GM18858 (cell line): ENCODE data around the gene NES.

Experiments used
- ATAC-seq: cut with Tn5 transposase; IDR thresholded peaks from one replicate; pipeline ENCODE4 v1.9.1; 2021; ENCODE audit not compliant: unreplicated experiment

Gene NES, protein sequence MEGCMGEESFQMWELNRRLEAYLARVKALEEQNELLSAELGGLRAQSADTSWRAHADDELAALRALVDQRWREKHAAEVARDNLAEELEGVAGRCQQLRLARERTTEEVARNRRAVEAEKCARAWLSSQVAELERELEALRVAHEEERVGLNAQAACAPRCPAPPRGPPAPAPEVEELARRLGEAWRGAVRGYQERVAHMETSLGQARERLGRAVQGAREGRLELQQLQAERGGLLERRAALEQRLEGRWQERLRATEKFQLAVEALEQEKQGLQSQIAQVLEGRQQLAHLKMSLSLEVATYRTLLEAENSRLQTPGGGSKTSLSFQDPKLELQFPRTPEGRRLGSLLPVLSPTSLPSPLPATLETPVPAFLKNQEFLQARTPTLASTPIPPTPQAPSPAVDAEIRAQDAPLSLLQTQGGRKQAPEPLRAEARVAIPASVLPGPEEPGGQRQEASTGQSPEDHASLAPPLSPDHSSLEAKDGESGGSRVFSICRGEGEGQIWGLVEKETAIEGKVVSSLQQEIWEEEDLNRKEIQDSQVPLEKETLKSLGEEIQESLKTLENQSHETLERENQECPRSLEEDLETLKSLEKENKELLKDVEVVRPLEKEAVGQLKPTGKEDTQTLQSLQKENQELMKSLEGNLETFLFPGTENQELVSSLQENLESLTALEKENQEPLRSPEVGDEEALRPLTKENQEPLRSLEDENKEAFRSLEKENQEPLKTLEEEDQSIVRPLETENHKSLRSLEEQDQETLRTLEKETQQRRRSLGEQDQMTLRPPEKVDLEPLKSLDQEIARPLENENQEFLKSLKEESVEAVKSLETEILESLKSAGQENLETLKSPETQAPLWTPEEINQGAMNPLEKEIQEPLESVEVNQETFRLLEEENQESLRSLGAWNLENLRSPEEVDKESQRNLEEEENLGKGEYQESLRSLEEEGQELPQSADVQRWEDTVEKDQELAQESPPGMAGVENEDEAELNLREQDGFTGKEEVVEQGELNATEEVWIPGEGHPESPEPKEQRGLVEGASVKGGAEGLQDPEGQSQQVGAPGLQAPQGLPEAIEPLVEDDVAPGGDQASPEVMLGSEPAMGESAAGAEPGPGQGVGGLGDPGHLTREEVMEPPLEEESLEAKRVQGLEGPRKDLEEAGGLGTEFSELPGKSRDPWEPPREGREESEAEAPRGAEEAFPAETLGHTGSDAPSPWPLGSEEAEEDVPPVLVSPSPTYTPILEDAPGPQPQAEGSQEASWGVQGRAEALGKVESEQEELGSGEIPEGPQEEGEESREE (N-terminal part only)

DNA sequence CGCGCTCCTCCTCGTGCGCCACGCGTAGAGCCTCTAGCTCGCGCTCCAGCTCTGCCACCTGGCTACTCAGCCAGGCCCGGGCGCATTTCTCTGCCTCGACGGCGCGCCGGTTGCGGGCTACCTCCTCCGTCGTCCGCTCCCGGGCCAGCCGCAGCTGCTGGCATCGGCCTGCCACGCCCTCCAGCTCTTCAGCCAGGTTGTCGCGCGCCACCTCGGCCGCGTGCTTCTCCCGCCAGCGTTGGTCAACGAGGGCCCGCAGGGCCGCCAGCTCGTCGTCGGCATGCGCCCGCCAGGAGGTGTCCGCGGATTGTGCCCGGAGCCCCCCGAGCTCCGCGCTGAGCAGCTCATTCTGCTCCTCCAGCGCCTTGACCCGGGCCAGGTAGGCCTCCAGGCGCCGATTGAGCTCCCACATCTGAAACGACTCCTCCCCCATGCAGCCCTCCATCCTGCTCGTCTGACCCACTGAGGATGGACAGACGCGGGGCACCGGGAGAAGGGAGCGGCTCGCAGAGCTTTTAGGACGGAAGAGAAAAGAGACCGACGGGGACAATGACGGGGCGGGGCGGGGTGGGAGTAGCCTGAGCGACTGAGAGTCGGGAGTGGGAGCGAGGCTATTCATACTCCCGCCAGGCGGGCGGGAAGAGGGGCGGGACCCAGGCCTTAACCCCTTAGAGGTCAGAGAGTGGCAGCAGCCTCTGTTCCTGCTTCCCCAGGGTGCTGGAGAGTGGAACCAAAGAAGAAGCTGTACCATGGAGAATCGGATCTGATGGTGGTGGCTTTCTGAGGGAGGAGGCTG lies at the start of gene NES:
Gene NES, minus strand, starts transcription at position 588 of the 796 bp plus-strand sequence. Its CDS starts 143 bp downstream, at position 445.
- ATAC-seq: no peak

DNA sequence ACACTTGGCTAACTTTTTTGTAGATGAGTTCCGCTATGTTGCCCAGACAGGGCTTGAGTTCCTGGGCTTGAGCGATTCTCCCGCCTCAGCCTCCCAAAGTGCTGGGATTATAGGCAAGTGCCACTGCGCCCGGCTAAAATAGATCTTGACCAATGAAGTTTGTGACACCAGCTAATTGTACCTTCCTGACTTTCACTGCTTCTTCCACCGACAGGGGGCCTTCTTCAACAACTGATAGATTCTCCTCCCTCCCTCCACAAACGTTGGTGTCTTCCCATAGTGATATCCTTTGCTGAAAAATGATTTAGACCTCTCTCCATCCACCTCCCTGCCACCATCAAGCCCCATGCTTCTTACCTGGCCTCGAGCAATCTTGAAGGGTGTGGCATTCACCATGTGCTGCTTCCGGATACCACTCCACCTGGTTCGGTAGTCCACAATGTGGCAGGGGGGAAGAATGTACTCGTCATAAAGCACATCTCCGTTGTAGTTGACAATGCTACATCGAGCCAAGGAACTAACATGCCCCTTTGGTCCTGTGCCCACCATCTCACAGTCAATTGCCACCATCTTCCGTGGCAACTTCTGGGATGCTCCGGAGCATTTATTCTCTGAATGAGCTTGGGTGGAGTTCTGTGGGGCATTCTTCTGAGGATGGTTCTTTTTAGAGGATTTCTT lies 49.5 kb upstream of the NES start:
- no peak for ATAC-seq

DNA sequence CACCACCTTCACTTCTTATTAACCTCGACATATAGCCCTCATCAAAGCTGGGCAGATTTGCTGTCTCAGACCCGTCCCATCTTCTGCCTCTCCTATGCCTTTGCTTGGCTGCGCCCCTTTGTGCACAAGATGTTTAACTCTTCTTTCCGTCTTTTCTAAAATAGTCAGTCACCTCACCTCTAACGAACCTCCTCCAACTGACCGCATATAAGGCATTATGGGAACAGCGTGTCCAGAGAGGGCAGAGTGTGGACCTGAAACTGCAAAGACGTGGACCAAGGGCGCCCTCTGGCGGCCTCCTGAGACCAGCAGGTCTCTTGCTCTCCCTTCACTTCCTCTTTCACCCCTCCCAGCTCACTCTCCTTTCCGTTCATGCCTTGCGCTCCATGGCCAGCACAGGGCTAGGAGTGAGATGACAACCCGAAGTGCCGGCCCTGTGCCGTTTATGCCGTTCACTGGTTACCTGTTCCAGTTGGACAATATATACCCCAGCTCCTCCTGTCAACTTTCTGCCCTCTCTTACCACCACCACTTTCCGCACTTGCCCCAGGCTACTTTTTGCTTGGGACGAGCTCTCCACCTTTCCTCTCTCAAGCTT lies 48.6 kb upstream of the NES start:
- ATAC-seq: no peak

DNA sequence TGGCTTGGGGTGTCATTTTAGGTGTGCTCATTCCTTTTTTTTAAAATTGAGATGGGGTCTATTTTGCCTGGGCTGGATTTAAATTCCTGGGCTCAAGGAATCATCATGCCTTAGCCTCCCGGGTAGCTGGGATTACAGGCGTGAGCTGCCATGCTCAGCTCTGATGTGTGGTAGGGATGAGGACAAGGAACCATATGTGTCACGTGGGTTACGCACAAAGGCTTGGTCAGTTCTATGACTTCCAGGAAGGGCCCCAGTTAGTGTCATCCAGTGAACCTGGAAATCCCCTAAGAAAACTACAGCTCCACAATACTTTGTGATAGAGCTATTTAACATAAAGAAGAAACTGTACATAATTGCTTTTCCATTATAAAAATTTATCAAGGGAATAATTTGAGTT lies 44.3 kb upstream of the NES start:
- no peak for ATAC-seq

DNA sequence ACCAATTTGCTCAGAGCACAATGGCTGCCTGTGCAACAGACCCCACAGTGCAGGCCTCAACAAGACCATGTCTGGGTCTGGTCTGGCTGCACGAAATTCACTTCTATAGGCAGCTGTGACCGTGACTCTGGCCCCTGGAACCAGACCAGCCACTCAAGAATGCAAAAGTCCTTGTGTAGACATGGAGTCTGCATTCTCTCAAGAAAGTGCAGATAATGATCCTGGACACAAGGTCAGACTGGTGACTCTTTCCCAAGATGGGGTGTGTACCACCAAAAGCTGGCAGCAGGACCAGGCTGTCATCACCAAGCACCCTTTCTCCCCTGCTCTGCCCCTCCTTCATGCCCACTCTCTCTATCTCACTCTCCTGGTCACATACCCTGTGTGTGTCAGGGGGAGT lies 43.9 kb upstream of the NES start:
- no peak for ATAC-seq

DNA sequence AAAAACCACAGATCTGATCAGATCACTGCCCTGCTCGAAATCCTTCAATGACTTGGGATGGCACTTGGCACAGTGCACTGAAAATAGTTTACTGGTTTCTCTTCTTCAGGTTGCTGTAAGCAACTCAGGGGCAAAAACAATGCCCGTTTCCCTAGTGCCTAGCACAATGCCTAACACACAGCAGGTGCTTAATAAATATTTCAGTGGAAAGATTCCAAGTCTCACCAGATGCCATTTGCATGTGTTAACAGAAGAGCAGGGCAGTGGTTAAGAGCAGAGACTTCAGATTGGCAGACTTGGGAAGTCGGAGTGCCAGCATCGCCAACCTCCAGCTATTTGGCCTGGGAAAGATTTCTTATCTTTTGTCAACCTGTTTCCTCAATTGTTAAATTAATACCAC lies 40.1 kb upstream of the NES start:
- no peak for ATAC-seq

DNA sequence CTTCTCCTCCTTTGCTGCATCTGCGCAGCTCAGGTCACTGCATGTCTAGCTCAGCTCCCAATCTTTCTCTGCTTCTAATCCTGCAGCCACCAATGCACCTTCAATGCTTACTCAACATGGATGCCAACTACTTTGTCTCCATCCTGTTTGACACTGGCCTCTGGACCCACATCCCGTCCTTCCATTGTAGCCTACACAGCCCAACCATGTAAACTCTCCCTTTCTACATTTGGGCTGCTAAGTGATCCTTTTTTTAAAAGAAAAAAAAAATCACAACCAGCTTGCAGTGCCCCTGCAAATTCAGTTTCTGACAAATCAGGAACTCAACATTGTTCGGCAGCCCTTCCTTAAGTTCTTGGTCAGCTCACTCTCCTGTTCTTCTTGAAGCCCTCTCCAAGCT lies 37.6 kb upstream of the NES start:
- no peak for ATAC-seq

DNA sequence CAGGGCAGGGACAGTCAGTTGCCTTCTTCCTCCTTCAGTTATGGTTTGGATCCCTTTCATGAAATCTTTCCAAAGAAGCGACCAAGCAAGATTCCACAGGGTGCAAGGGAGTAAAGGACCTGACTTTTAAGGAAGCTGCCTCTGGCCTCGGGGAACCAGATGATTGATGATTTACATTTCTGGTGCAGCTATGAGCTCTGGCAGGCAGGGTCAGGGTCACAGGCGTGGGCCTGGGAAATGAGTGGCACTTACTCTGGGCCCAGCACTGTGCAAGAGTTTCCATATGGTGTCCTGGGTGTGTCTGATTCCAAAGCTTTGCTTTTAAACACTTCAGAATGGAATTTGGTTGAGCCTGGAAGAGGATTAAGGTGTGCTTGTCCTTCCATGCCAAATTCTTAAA lies 35.4 kb upstream of the NES start:
- ATAC-seq: no peak

DNA sequence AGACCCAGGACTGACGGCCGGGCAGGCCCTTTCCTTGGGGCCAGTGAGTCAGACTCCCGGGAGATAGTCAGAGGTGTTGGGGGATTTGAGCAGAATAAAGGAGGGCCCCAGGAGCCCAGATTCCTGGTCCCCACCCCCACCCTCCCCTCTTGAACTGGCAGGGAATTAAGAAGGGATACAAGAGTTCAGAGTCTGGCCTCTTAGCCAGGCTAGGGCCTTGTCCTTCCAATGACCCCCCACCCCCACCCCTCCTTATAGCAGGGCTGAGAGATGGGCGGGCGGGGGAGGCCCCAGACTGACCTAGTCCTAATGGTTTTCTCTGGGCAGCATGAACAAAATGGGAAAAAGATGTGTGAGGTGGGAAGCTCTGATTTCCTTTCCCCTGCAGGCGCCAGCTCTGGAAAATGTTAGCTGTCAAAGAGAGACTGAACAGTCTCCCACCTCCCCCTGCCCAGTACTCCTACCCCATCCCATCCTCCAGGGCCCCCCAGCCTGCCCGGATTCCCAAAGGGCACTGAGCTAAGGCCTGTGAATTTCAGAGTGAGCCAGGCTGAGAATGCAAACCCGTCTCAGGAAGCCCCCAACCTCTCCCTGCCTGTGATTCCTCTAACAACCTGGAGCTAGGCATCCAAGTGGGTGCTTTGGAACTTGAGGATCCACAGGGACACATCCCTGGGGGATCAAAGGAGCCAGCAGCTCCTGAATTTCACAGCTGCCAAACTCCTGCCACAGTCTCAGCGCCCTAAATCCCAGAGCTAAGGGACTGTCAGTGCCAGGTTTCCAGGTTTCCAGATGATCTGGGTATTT lies 34.0 kb upstream of the NES start:
- no peak for ATAC-seq

DNA sequence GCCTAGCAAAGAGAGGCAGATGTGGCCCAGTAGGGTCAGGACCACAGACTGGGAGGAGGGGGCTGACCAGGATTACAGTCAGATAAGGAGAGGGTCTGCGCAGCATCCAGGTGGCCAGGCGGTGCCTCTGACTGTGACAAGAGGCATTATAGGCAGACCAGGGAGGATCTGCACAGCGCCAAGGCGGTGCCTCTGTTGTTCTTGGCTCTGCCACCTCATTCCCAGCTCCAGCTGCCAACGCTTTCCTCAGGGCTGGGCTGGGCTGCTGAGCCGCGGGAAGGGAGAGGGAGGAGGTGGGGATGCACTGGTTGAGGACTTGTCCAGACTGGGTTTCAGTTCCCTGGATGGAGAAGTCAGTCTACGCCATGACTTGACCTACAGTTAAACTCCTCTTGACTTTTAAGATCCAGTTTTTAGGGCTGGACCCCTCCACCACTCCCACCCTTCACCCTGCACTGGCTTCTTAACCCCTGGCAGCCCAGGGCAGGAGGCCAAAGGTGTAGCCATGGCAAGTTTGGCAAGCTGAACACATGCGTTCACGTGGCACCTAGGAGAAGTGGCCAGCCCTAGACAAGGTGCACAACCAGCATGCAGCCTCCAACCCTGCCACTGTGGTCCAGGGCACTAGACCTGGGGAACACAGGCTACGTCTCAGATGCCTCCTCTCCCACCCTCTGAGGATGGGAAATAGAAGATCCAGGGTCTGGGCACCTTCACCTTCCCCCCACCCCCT lies 32.7 kb upstream of the NES start:
- ATAC-seq: no peak

DNA sequence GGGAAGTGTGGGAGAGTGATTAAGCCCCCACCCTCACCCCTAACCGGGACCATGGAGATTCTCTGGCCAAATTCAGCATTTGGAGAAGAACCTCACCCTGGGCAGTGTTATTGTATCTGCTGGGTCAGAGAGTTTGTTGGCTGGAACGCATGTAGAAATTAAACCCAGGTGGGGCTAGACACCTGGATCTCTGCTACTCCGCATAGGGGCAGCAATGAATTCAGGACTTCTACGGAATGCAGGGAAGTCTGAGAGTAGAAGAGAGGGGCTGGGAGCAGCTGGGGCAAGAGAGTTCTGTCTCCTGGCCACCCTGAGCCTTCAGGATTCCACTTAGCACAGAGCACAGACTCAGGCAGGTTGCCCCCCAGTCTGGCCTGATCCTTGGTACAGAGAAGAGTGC lies 31.8 kb upstream of the NES start:
- no peak for ATAC-seq

DNA sequence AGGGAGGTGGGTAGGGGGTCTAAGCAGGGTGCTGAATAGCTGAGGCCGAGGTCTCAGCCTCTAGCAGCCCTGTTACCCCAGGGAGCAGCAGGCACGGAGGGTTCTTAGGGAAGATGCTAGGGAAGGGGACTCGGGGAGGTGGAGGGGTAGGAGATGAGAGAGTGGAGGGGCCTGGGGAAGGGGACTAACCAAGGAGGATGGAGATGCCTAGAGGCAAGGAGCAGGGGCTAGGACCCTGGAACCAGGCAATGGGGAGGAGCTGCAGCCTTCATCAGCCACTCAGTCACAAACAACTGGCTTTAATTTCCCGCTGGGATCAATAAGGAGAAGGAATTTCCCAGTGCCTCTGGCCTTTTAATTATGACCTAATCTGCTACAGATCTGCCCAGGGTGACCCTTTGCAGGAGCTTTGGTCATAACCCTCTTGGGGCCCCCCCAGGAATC lies 31.0 kb upstream of the NES start:
- no peak for ATAC-seq

DNA sequence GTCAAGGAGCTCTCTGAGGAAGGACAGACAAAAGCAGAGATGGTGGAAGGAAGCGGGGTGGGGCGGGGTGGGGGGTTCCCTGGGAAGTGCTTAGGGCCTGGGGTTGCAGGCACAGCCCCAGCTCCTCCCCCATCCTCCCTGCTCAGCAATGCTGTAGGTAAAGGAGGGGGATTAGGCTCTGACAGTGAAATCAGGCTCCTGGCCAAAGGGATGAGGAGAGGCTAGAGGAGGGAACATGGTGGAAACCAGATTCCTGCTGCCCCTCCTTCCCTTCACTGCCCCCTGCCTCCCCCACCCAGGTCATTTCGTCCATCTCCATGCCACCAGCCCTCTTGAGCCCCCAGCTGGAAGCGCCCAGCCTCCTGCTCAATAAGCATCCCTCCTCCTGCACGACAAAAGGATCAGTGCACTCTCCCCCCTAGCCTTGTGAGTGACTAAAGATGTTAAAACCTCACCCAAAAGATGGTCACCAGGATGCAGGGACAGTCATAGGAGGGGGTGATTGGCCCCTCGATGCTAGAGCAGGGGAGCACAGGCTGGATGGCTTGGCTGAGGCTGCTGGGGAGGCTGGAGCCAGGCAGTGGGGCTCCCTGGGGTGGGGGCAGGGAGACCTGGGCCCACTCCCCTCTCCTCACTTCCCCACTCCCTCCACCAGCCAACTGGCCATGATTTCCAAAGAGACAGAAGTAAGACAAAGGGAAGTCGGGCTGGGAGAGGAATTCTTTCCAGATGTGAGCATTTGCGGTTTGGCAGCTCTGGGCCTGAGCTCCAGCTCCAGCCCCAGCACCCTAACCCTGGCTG lies 30.4 kb upstream of the NES start:
- no peak for ATAC-seq

DNA sequence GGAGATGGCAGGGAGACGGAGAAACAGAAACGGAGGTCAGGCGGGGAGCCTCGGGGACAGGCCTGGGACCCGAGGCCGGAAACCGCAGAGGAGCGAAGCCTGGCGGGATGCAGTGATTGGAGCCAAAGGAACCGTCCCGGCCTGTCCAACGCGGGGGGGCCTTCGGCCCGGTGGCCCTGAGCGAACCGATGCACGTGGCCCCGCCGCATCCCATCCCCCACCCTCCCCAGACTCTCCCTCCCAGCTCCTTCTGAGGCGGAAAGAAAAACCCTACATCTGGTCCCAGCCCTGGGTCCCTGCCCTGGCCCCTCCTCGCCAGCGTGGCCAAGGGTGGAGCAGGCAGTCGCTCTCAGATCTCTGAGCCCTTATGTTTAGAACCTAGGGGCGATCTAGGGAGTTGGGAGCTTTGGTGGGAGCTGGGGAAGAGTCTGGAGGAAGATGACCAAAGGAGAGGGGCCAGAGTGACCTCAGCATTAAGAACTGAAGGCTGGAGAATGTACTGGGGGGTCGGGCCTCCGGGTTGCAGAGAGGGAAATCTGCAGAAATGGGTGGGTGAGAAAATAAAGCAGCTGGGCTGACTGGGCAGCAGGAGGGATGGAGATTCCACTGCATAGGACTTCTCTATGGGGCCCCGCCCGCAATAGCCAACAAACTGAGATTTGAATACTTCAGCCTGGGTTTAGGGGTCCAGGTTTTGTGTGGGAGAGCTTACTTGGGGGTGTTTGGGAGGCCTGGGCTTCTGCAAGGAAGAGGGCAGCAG lies 29.6 kb upstream of the NES start:
- no peak for ATAC-seq

DNA sequence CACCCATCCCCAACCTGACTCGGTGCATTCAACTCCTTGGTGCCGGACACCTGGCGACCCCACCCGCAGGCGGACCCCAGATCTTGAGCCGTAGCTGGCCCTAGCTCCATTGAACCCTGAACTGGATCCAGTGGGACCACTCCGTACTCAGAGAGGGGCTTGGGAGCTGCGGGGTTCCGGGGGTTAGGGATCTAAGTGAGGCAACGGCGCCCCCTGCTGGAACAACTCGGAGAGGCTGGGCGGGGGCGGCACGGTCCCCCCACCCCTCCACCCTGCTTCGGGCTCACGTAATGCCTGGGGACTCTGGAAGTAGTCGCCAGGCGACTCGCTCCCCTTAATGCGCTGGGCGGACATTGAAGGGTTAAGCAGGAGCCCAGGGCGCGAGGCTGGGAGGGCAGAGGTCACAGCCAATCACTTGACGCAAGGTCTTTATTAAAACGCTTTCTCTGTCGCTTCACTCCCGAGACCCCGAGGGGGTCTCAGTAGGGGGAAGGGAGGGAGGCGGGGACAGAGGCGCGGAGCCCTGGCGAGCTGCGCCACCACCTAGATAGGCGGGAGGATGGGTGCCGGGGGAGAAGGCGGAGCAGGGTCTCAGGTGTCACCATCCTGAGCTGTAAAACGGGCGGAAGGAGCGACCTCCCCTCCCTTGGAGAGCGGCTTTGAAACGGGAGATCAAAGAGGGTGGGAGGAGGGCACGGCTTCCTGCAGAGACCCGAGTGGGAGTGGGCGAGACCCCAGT lies 28.9 kb upstream of the NES start:
- no peak for ATAC-seq
